ENCODE data around the gene KREMEN2. TPM values are rescaled to one million over a fixed set of nuclear protein-coding genes. Genes with fewer than 3 reads are reported as not detected.

KREMEN2 gene
- total and polyA plus RNA-seq, 9 of the 15 experiments (the other 6 are each of a cell fraction or from before 2014, with no cell fraction given) = 0.04 to 7.7 (median 1.5) TPM; not detected in 1

- no peak for DNase-seq (ENCODE audit: extremely low read depth in 1 of 4, low spot score in 3 of 4)
- no peaks in the 10 kb centered on the region for H3K27me3 ChIP-seq (ENCODE audit: control insufficient read depth in 2 of 2, insufficient read depth in 2 of 2, low read length in 2 of 2)
- no peak for ATAC-seq
- no peaks in the 10 kb centered on the region for H3K79me2 ChIP-seq (ENCODE audit: control insufficient read depth, insufficient read depth, low read length)
- no peaks in the 10 kb centered on the region for H3K9me1 ChIP-seq (ENCODE audit: control insufficient read depth, insufficient read depth, low read length)
- in situ Hi-C loops (cut with MboI) = loop anchor here (5.0 kb wide), 1 partner anchor 89 kb away; no protein-coding TSS in a partner anchor
- 49% methylated on average over 8 of the region's 9 CpGs for WGBS (ENCODE audit: insufficient coverage, low coverage, missing lambda C conversion rate)
- TF ChIP-seq HMGN3 (IDR thresholded peaks at IDR 0.05; ENCODE audit: borderline replicate concordance, extremely low read depth, insufficient read length, low read depth, low read length) (no peak), POLR2H (tag; IDR thresholded peaks at IDR 0.05; ENCODE audit: low read depth) (no peak), HNRNPL (IDR thresholded peaks at IDR 0.05; ENCODE audit: low read depth, low read length) (no peak), ZBTB43 (CRISPR knock-in tag; IDR thresholded peaks at IDR 0.05) (no peak), ZEB2 (IDR thresholded peaks at IDR 0.05) (no peak), RBM22 (IDR thresholded peaks at IDR 0.05; ENCODE audit: low read depth, low read length, poor library complexity, severe bottlenecking) (no peak), RAD21 (CRISPR knock-in tag; conservative IDR thresholded peaks at IDR 0.05 in 1 of 2, IDR thresholded peaks at IDR 0.05 in 1 of 2) (no peak), ELK3 (CRISPR knock-in tag; IDR thresholded peaks at IDR 0.05) (no peak), FOXK2 (conservative IDR thresholded peaks at IDR 0.05 in 1 of 2, IDR thresholded peaks at IDR 0.05 in 1 of 2; ENCODE audit: low read depth in 2 of 2) (no peak), NCOA6 (IDR thresholded peaks at IDR 0.05) (no peak), ZNF347 (CRISPR knock-in tag; IDR thresholded peaks at IDR 0.05; ENCODE audit: low read depth) (no peak), LARP7 (IDR thresholded peaks at IDR 0.05) (no peak), ZNF224 (CRISPR knock-in tag; IDR thresholded peaks at IDR 0.05) (no peak), ZNF644 (tag; IDR thresholded peaks at IDR 0.05; ENCODE audit: low read depth) (no peak), ZNF561 (CRISPR knock-in tag; conservative IDR thresholded peaks at IDR 0.05) (no peak), CBX2 (IDR thresholded peaks at IDR 0.05; ENCODE audit: insufficient read depth, low read length, poor library complexity, severe bottlenecking) (no peak)
- H3K9ac ChIP-seq (ENCODE audit: insufficient read depth in 1 of 2, low read depth in 2 of 2, low read length in 2 of 2) = peak overlapping the region in 1 of 2 experiments; percentile 68; a peak in 1 of 4 replicates
- FAIRE-seq = no peak
- H3K4me3 ChIP-seq = no peak overlapping the region
- ChIA-PET POLR2A (no interaction called here), CTCF (ENCODE audit: low intra/inter-chr PET ratio) (interaction anchor here (1.1 to 2.2 kb wide), 3 partner anchors 52 to 731 kb away, joined by 3 to 17 read pairs (median 12); no protein-coding TSS in a partner anchor)
- H3K4me2 ChIP-seq (ENCODE audit: insufficient read depth, low read length) = no peak overlapping the region
- no peak overlapping the region for H3K27ac ChIP-seq (ENCODE audit: extremely low read depth, low read depth, low read length)
- H3K4me1 ChIP-seq (replicated peaks in 1 of 2; ENCODE audit: control insufficient read depth in 2 of 2, insufficient read depth in 2 of 2, low read length in 2 of 2) = peaks cover 3 to 22% of the 10 kb centered on the region in 2 experiments; a peak in 3 of 5 replicates
- peaks cover 19% of the 10 kb centered on the region; the same call in 1 of the 3 replicates for H3K36me3 ChIP-seq (ENCODE audit: control insufficient read depth, insufficient read depth, low read length)
- H4K20me1 ChIP-seq (replicated peaks; ENCODE audit: control insufficient read depth, insufficient read depth, low read length) = no peaks in the 10 kb centered on the region
- BruUV-seq (replicated peaks) = no TSS peak
- H2AFZ ChIP-seq (ENCODE audit: low read depth, low read length) = no peak overlapping the region
- H3K9me3 ChIP-seq (replicated peaks; ENCODE audit: control insufficient read depth, insufficient read depth, low read depth, low read length) = no peaks in the 10 kb centered on the region
- intact Hi-C loops (cut with micrococcal nuclease) = loop anchor here (5.0 kb wide), 1 partner anchor 56 kb away; the partner anchor contains the start of gene PKMYT1
Observed at GRCh38 chr16:2925951-2926649, 38.0 kb upstream of the KREMEN2 start.

Data from K562 (cell line).